PC-3 (cell line): ENCODE results near the gene UBE2E2.

Experiments used
- EZH2 ChIP-seq: fragments of 300-600 bp; sonication (generic); IDR thresholded peaks from one replicate; pipeline ENCODE4 v1.6.1; 2017; ENCODE audit warnings: antibody characterized with exemption, mild to moderate bottlenecking, low read length; ENCODE audit not compliant: unreplicated experiment
- TF ChIP-seq, protein P1 (sequence below): fragments of 300-600 bp; sonication (generic); conservative IDR thresholded peaks from 2 replicates; pipeline ENCODE4 v1.5.1; 2017; ENCODE audit warnings: antibody characterized with exemption, low read depth, mild to moderate bottlenecking, low read length

DNA sequence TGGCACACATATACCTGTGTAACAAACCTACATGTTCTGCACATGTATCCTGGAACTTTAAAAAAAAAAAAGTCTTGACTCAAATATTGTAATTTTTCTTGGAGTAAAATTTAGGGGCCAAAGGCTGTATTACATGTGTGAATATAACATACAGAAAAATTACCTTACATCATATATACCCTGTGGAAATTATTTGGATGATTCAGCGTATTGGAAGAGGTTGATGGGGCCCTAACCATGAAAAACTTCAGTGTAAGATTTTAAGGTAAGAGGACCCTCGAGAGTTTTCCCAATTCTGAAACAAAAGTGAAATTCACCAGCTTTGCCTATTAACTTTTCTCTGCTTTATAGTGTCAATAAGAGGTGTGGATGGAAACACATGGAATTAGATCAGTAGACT, 56.4 kb downstream of the UBE2E2 start:
- TF ChIP-seq, protein P1, sequence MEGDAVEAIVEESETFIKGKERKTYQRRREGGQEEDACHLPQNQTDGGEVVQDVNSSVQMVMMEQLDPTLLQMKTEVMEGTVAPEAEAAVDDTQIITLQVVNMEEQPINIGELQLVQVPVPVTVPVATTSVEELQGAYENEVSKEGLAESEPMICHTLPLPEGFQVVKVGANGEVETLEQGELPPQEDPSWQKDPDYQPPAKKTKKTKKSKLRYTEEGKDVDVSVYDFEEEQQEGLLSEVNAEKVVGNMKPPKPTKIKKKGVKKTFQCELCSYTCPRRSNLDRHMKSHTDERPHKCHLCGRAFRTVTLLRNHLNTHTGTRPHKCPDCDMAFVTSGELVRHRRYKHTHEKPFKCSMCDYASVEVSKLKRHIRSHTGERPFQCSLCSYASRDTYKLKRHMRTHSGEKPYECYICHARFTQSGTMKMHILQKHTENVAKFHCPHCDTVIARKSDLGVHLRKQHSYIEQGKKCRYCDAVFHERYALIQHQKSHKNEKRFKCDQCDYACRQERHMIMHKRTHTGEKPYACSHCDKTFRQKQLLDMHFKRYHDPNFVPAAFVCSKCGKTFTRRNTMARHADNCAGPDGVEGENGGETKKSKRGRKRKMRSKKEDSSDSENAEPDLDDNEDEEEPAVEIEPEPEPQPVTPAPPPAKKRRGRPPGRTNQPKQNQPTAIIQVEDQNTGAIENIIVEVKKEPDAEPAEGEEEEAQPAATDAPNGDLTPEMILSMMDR = no peak
- no peak for TF ChIP-seq EZH2
